Activated CD4-positive, CD25-positive, alpha-beta regulatory T cell treated with anti-CD3 and anti-CD28 coated beads, Interleukin-2, amount 50 U/mL, for 24 hours (primary cell): ENCODE data around the gene GABRB2.
"Not testable (repeated sequence)": the region's sequence is repeated elsewhere in the genome, so short reads cannot be mapped to it uniquely, and the experiment has no call there.

Experiments used
- ATAC-seq, 2 donors: fragments of 150-1000 bp; cut with Tn5 transposase; one replicate each; pipeline ENCODE4 v1.10.0; 2021; ENCODE audit warnings: mild to moderate bottlenecking in 1 of 2, moderate library complexity in 1 of 2

GABRB2 gene

GRCh38 chr5:161295721-161296250 is 250.7 kb downstream of the GABRB2 start:
- ATAC-seq, result no peak

DNA sequence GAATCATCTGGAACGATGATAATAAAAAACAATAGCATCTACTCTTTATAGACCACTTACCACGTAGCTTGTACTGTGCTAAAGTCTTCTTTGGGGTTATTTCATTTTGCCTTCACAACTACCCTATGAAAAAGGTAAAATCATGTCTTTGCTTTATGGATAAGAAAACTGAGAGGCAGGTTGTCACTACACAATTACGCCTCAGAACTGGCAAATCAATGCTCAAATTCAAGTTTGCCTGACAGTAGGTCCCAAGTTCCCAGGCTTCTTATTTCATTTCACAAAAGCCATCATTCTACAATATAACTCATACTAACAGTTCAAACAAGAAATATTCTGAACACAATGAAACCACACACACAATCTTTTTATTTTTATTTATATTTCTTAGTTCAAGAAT is 258.5 kb downstream of the GABRB2 start:
- no peak for ATAC-seq

- no peak for ATAC-seq
Measured at GRCh38 chr5:161287436-161287835, 259.1 kb downstream of the GABRB2 start.

GRCh38 chr5:161286066-161286655 is 260.4 kb downstream of the GABRB2 start:
- peak in 1 of 2 donors; percentile 28 for ATAC-seq

DNA sequence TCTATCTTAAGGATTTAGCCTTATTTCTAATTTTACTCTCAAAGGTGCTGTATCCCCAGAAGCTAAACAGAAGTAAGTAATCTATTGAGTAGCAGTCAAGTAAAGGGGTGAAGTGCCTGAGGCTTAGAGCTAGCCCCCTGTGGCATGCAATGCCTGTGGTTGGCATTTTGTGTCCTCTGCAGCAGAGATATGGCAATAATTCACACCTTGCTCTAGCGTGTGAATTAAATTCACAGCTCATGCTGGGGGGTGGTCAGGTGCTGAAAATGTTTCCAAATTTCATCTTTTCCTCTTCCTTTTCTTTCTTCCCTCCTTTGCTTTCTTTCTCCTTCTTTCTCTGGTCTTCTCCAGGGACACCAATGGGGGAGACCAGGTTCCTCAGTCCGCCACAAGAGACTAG is 262.1 kb downstream of the GABRB2 start:
- no peak for ATAC-seq

- ATAC-seq, result no peak
Measured at GRCh38 chr5:161283296-161283695, 263.2 kb downstream of the GABRB2 start.

DNA sequence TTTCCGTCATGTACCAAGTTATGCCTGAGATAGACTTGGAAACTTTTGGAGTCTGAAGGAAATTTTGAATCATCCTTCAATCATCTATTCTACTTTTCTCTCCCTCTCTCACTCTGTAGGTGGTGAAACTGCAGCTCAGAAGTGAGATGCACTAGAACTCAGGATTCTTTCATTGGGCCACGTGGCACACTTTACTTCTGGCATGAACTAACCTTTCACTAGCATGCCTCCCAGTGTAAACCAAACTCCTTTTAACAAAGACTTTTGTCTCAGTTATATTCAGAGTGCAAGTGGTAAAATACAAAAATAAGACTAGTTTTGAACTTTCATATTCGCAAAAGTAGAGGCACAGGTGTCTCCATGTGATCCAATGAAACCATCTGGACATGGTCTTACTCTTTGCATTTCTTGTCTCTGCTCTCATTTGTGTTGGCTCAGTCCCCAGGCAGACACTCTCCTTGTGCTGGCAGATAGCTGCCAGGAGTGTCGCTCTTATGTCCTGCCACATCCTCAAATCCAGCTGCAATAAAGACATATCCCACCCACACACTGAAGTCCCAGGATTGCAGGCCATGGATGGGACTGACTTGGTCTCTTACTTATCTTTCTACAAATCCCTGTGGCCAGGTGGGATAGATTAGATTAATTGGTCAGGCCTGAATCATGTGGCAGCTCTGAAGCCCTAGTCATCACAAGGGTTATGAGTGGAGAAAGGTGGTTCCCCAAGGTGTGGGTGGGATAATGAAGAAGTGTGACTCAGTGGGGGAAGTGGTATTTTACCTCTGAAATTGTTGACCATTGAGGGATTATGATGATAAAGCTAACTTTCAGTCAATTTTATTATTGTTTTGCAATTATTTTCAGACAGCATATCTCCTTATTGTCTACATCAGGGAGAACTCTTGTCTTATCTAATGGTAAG is 267.5 kb downstream of the GABRB2 start:
- ATAC-seq, result no peak

DNA sequence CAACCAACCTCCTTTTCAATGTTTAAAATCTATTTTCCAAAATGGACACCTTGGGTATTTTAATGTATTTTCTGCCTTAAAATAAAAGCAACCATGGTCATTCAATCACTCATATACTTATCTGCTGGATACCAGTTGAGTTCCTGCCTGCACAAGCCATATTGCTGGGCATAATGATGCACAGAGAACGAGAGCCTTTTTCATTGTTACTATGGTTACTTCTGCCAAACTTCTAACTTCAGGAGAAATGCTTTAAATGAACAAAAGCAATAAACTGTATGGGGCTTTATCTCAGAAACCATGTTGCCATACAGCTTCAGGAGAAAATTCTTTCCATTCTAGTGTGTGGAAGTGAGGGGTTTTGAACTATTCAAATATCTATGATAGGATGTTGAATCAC is 269.5 kb downstream of the GABRB2 start:
- no peak for ATAC-seq

- no peak for ATAC-seq
Measured at GRCh38 chr5:161274951-161275350, 271.6 kb downstream of the GABRB2 start.

- ATAC-seq, result no peak
Measured at GRCh38 chr5:161273410-161273809, 273.1 kb downstream of the GABRB2 start.

- ATAC-seq, result no peak
Measured at GRCh38 chr5:161271816-161272215, 274.7 kb downstream of the GABRB2 start.

GRCh38 chr5:161269125-161269524 is 277.4 kb downstream of the GABRB2 start:
- ATAC-seq, result no peak

DNA sequence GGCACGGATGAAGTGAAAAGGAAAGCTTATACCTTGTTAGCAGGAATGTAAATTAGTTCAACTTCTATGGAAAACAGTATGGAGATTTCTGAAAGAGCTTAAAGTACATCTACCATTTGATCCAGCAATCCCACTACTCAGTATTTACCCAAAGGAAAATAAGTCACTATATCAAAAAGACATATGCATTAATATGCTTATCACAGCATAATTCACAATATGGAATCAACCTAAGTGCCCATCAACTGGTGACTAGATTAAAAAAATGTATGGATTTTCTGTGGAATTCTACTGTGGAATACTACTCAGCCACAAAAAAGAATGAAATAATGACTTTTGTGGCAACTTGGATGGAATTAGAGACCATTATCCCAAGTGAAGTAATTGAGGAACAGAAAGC is 279.6 kb downstream of the GABRB2 start:
- ATAC-seq, result no peak

- ATAC-seq, result no peak
Measured at GRCh38 chr5:161265006-161265405, 281.5 kb downstream of the GABRB2 start.

DNA sequence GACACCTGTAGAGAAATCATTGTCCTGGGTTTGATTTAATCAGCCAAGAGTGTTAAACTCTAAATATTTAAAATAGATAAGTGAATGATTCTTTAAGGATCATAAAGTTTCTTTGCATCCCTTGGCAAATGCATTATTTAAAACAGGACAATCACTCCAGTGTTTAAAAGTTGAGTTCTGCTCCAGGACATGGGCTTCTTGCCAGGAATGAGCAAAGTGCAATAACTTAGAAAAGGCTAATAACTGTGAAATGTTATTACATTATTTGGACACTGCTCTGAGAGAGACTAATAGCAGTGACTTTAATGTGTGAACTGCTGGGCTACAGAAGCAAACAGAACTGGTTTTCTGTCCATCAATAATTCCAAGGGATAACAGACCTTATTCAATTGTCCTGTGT is 283.3 kb downstream of the GABRB2 start:
- no peak for ATAC-seq

DNA sequence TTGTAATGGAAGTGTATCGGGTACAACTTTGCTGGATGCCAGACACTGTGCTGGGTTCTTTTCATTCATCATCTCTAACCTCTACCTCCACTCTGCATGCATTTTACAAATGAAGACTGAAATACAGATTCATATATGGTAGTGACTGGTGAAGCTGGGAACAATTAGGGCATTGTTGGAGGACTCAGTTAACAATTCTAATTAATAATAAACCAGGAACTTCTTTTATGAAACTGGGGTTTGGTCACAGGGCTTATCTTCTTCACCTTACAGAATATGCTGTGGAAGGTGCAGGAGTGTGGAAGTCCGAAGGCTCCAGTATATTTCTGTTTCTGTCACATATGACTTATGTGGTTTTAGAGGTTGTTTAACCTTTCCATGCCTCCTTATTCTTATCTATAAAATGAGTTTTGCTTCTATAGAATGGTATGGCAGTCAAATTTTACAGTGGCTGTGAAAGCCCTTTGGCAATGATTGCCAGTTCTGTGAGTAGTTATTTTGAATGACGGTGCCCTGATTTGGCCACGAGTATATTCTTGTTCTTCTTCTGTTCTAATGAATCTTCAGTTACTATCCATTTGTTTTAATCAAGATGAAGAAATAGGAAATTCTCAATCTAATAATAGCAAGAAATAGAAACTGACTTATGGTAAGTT is 284.7 kb downstream of the GABRB2 start:
- no peak for ATAC-seq

GRCh38 chr5:161258438-161258837 is 288.1 kb downstream of the GABRB2 start:
- no peak for ATAC-seq

DNA sequence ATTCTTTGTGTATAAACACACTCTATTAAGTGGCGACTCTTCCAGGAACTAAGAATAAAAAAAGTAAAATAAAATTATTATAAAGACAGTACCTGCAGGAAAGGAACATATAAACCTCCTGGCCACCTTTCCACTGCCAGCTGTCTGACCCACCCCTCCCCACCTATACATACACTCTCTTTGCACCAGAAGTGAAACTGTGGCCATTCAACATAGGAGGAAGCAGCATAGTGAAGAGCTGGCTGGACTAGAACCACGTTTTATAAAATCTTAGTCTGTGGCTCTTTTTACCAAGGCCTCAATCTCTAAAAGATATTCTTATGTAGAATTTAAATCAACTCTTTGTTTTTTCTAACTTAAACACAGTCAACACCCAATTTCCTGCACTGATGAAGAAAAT is 289.6 kb downstream of the GABRB2 start:
- no peak for ATAC-seq

GRCh38 chr5:161252955-161253354 is 293.6 kb downstream of the GABRB2 start:
- ATAC-seq, result not testable (repeated sequence)

DNA sequence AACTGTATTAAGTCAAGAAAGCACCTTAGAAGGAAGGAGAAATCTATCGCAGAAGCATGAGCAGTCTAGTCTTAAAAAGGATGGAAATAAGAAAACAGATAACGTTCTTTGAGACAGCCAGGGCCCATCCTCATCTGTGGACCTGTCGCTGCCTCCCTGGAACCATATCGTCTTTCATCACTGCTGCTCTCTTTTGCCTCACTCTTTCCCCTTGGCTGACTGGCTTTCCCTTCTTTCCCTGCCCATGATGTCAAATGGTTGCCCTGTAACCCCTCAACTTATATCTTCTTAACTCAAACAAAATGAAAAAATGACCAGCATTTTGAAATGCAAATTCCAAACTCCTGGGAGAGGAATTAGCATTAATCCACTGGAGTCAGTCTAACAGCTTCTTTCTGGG is 299.8 kb downstream of the GABRB2 start:
- no peak for ATAC-seq

- not testable (repeated sequence) for ATAC-seq
Measured at GRCh38 chr5:161245846-161246245, 300.7 kb downstream of the GABRB2 start.
